ENCODE data around the gene HTR4.
"Not testable (repeated sequence)": the region's sequence is repeated elsewhere in the genome, so short reads cannot be mapped to it uniquely, and the experiment has no call there.

The HTR4 gene

DNA sequence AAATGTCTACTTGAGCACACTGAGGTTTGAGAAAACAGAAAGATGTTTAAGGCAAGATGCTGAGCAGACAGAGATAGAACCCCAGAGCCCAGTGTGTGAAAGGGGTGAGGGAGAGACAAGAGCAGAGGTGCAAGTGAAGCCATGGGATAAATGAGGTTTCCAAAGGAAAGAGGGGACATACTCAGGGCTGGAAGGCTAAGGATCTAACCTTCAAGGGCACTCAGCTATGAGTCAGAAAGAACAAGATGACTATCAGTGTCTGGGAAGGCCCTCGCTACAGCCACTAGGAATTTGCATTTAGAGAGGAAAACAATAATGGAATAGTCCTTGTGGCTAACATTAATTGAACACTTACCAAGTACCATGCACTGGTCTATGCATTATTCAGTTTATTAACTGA, 113.7 kb downstream of the HTR4 start:
- POLR2A ChIA-PET: no interaction called here
- DNase-seq (ENCODE audit: extremely low spot score): no peak
- TF ChIP-seq, protein P1, sequence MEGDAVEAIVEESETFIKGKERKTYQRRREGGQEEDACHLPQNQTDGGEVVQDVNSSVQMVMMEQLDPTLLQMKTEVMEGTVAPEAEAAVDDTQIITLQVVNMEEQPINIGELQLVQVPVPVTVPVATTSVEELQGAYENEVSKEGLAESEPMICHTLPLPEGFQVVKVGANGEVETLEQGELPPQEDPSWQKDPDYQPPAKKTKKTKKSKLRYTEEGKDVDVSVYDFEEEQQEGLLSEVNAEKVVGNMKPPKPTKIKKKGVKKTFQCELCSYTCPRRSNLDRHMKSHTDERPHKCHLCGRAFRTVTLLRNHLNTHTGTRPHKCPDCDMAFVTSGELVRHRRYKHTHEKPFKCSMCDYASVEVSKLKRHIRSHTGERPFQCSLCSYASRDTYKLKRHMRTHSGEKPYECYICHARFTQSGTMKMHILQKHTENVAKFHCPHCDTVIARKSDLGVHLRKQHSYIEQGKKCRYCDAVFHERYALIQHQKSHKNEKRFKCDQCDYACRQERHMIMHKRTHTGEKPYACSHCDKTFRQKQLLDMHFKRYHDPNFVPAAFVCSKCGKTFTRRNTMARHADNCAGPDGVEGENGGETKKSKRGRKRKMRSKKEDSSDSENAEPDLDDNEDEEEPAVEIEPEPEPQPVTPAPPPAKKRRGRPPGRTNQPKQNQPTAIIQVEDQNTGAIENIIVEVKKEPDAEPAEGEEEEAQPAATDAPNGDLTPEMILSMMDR (IDR thresholded peaks at IDR 0.05; ENCODE audit: control extremely low read depth, extremely low read depth, low read depth, missing control alignments): no peak
- CTCF ChIA-PET: interaction anchor here (1.4 kb wide), 1 partner anchor 14 kb away, joined by 3 read pairs; no protein-coding TSS in a partner anchor

DNA sequence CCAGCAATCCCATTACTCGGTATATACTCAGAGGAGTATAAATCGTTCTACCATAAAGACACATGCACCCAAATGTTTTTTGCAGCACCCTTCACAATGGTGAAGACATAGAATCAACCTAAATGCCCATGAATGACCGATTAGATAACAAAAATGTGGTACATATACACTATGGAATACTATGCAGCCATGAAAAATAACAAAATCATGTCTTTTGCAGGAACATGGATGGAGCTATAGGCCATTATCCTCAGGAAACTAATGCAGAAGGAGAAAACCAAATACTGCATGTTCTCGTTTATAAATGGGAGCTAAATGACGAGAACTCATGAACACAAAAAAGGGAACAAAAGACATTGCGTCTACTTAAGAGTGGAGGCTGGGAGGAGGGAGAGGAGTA, 114.5 kb downstream of the HTR4 start:
- TF ChIP-seq, protein P1 (IDR thresholded peaks at IDR 0.05; ENCODE audit: control extremely low read depth, extremely low read depth, low read depth, missing control alignments): no peak
- POLR2A ChIA-PET: no interaction called here
- CTCF ChIA-PET: interaction anchor here (1.4 kb wide), 1 partner anchor 13 kb away, joined by 3 read pairs; no protein-coding TSS in a partner anchor
- no peak for DNase-seq (ENCODE audit: extremely low spot score)

DNA sequence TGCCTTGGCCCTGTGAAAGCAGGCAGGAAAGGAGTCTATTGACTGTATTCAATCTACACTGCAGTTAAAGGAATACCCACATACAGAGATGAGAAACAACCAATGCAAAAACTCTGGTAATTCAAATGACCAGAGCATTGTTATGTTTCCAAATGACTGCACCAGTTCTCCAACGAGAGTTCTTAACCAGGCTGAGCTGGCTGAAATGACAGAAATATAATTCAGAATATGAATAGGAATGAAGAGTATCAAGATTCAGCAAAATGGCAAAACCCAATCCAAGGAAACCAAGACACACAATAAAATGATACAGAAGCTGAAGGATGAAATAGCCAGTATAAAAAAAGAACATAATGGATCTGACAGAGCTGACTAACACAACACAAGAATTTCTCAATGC, 119.1 kb downstream of the HTR4 start:
- POLR2A ChIA-PET: no interaction called here
- TF ChIP-seq, protein P1 (IDR thresholded peaks at IDR 0.05; ENCODE audit: control extremely low read depth, extremely low read depth, low read depth, missing control alignments): no peak
- no peak for DNase-seq (ENCODE audit: extremely low spot score)
- CTCF ChIA-PET: no interaction called here

DNA sequence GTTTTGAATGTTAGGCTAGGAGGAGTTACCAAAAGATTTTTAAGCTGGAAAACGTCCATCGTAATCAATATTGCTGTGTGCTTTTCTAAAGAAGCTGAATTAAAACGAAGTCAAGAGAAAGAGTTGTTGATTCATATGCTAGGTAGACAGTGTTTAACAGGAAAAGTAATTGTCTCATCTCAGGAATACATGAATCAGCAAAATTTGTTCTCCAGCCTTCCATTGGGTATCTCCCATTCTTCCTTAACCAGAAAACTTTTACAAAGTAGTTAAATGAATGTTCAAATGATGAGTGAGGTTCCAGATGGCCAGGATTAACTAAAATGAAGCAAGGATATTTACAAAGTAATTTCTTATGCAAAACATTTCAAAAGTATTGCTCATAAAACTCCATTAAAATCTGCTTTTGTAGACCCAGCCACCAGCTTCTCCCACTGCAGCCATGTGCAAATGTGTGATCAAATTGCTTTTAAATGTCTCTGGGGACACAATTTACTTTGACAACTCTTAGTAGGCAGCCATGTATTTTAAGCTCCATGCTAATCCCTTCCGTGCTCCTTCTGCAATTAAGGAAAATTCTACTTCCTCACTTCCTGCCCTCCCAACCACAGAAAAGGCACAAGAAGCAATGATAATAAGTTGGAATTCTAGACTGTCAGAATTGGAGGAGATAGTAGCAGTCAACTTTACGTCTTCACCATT, 121.2 kb downstream of the HTR4 start:
- POLR2A ChIA-PET: no interaction called here
- CTCF ChIA-PET: no interaction called here

DNA sequence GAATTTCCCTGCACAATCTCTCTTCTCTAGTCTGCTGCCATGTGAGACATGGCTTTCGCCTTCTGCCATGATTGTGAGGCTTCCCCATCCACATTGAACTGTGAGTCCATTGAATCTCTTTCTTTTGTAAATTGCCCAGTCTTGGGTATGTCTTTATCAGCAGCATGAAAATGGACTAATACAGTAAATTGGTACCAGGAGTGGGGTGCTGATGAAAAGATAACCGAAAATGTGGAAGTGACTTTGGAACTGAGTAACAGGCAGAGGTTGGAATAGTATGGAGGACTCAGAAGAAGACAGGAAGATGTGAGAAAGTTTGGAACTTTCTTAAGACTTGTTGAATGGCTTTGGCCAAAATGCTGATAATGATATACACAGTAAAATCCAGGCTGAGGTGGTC, 124.9 kb downstream of the HTR4 start:
- DNase-seq (ENCODE audit: extremely low spot score); CTCF ChIA-PET; POLR2A ChIA-PET: not testable (repeated sequence)

More for the DNA sequence above, 121.2 kb downstream of the HTR4 start:
- TF ChIP-seq, protein P1 (IDR thresholded peaks at IDR 0.05; ENCODE audit: control extremely low read depth, extremely low read depth, low read depth, missing control alignments): no peak
- DNase-seq (ENCODE audit: extremely low spot score): no peak

DNA sequence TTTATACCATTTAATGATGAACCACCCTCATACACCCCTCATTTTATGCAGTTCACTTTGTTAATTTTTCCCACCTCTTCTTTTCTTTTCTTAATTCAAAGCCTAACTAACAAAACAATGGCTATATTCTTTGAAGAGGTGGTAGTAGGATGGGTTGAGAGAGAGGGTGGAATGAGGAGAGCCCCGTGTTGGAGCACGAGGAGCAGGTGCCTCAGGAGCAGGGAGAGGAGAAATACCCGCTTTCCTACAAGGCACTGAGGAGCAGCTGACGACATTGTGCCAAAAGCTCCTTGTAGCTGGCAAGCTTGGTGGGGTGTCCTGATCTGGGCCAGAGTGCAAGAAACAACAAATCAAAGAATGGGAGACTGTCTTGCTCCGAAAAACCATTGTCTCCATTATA, 129.6 kb downstream of the HTR4 start:
- TF ChIP-seq, protein P1 (IDR thresholded peaks at IDR 0.05; ENCODE audit: control extremely low read depth, extremely low read depth, low read depth, missing control alignments): no peak
- ChIA-PET CTCF (no interaction called here), POLR2A (no interaction called here)
- no peak for DNase-seq (ENCODE audit: extremely low spot score)

DNA sequence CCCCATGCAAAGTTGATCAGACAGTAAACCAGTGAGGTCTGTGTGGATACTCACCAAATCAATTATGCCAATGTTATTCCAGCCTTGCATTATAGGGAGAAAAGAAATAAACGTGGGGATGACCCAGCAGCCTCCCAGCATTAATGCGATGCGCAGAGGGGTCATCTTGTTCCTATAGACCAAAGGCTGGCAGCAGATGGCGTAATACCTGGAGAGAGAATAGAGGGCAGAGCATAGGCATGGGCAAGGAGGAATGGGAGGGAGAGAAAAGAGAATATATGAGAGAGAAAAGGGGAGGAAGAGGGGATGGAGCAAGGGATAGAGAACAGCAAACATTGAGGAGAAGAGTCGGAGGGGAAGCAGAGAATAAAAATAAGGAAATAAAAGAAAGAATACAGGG, 131.2 kb downstream of the HTR4 start:
- ChIA-PET CTCF (no interaction called here), POLR2A (no interaction called here)
- TF ChIP-seq, protein P1 (IDR thresholded peaks at IDR 0.05; ENCODE audit: control extremely low read depth, extremely low read depth, low read depth, missing control alignments): no peak
- no peak for DNase-seq (ENCODE audit: extremely low spot score)

All from GM10248 (cell line).